ENCODE data around the gene GLRX5.

GLRX5 gene

GRCh38 chr14:95534299-95535225 lies at the start of gene GLRX5:
GLRX5 (plus strand) TSS chr14:95535050; CDS start chr14:95535090, 40 bp downstream.
- Histone ChIP-seq H3K4me1 (ENCODE audit: control insufficient read depth, insufficient read depth, low read length) (peaks cover 10% of the 10 kb centered on the region), H3K27me3 (ENCODE audit: control insufficient read depth, insufficient read depth, low read length) (no peaks in the 10 kb centered on the region), H3K9me3 (ENCODE audit: control insufficient read depth, insufficient read depth, low read length) (no peaks in the 10 kb centered on the region), H3K4me3 (ENCODE audit: low read depth, low read length) (peak within 1 kb of the TSS; percentile 89), H3K9ac (ENCODE audit: low read depth, low read length) (peak within 1 kb of the TSS; percentile 79), H3K36me3 (ENCODE audit: control insufficient read depth, insufficient read depth, low read length) (no peaks in the 10 kb centered on the region)

DNA sequence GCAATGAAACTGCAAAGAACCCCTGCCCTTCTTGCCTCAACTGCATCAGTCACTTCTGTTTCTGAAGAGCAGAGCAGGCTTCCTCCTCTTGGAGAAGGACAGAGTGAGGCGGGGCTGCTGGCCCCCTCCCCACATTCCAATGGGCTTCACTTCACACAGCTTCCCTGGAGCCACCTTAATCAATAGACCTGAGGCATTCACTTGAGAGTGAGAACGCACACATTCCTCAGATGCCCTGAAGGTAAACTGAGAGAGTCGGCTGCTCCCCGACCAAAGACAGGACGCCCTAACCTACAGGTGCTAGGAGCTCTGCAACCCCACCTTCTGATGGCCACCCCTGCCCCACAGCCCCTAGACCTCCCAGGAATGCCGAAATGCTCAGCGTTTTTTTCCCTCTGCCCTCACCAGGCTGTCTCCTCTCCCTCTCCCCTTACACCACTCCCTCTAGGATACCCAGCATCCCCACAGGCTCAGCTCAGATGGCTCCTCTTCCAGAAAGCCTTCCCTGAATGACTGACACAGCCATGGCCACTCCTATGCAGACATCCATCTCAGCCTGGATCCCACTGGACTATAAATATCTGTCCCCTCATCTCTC lies 49.5 kb upstream of the GLRX5 start:
- H3K9ac ChIP-seq (ENCODE audit: low read depth, low read length): no peak overlapping the region
- no peaks in the 10 kb centered on the region for H3K9me3 ChIP-seq (ENCODE audit: control insufficient read depth, insufficient read depth, low read length)
- no peak overlapping the region for H3K4me3 ChIP-seq (ENCODE audit: low read depth, low read length)
- H3K36me3 ChIP-seq (ENCODE audit: control insufficient read depth, insufficient read depth, low read length): no peaks in the 10 kb centered on the region
- H3K4me1 ChIP-seq (ENCODE audit: control insufficient read depth, insufficient read depth, low read length): peaks cover 7% of the 10 kb centered on the region
- no peaks in the 10 kb centered on the region for H3K27me3 ChIP-seq (ENCODE audit: control insufficient read depth, insufficient read depth, low read length)

DNA sequence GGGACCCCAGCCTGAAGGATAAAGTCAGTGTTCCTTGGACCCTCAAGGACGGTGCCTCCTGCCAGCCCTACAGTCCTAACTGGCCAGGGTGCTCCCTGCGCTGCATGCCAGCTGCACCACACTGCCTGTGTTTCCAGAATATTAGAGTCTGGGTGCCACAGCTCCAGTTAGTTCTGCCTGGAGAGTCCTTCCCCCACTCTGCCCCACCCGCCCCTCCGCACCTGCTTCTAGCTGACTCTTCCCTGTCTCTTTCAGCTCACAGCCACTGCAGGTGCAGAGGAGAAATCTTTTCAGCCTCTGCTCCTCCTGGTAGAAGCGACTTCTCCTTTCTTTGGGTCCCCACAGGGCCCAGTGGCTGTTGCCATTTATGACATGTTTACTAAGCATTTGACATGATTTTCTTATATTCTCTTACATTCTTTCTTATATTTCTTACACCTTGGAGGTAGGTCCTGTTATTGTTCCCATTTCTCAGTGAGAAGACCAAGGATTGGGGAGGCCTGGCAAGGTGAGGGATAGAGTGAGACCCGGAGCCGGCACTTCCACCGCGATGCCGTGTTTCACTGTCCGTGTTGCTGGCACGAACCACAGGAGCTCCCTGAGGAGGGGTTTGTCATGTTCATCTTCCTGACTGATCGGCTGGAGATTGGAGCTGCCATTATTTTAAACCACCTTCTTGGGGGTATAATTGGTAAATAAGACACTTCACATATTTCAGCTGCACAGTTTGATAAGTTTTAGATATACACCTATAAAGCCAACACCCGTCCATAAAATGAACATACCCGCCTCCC lies 47.8 kb upstream of the GLRX5 start:
- no peaks in the 10 kb centered on the region for H3K9me3 ChIP-seq (ENCODE audit: control insufficient read depth, insufficient read depth, low read length)
- H3K4me3 ChIP-seq (ENCODE audit: low read depth, low read length): no peak overlapping the region
- no peak overlapping the region for H3K9ac ChIP-seq (ENCODE audit: low read depth, low read length)
- H3K4me1 ChIP-seq (ENCODE audit: control insufficient read depth, insufficient read depth, low read length): peaks cover 4% of the 10 kb centered on the region
- H3K27me3 ChIP-seq (ENCODE audit: control insufficient read depth, insufficient read depth, low read length): no peaks in the 10 kb centered on the region
- H3K36me3 ChIP-seq (ENCODE audit: control insufficient read depth, insufficient read depth, low read length): no peaks in the 10 kb centered on the region

DNA sequence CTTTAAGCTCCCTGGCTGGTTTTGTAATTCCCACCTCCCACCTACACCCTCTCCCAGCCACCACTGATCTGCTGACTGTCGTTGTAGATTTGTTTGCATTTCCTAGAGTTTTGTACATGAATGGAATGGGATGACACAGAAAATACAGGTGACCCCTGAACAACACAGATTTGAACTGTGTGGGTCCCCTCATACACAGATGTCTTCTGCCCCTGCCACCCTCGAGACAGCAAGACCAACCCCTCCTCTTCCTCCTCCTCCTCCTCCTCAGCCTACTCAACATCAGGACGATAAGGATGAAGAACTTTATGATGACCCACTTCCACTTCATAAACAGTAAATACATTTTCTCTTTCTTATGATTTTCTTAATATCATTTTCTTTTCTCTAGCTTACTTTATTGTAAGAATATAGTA lies 47.2 kb upstream of the GLRX5 start:
- Histone ChIP-seq H3K9me3 (ENCODE audit: control insufficient read depth, insufficient read depth, low read length) (no peaks in the 10 kb centered on the region), H3K4me3 (ENCODE audit: low read depth, low read length) (no peak overlapping the region), H3K4me1 (ENCODE audit: control insufficient read depth, insufficient read depth, low read length) (peaks cover 4% of the 10 kb centered on the region), H3K27me3 (ENCODE audit: control insufficient read depth, insufficient read depth, low read length) (no peaks in the 10 kb centered on the region), H3K36me3 (ENCODE audit: control insufficient read depth, insufficient read depth, low read length) (no peaks in the 10 kb centered on the region), H3K9ac (ENCODE audit: low read depth, low read length) (no peak overlapping the region)

GRCh38 chr14:95488376-95489213 lies 46.3 kb upstream of the GLRX5 start:
- H3K4me1 ChIP-seq (ENCODE audit: control insufficient read depth, insufficient read depth, low read length): peaks cover 4% of the 10 kb centered on the region
- no peak overlapping the region for H3K9ac ChIP-seq (ENCODE audit: low read depth, low read length)
- no peaks in the 10 kb centered on the region for H3K9me3 ChIP-seq (ENCODE audit: control insufficient read depth, insufficient read depth, low read length)
- no peaks in the 10 kb centered on the region for H3K36me3 ChIP-seq (ENCODE audit: control insufficient read depth, insufficient read depth, low read length)
- H3K27me3 ChIP-seq (ENCODE audit: control insufficient read depth, insufficient read depth, low read length): no peaks in the 10 kb centered on the region
- H3K4me3 ChIP-seq (ENCODE audit: low read depth, low read length): no peak overlapping the region

- Histone ChIP-seq H3K4me3 (ENCODE audit: low read depth, low read length) (no peak overlapping the region), H3K4me1 (ENCODE audit: control insufficient read depth, insufficient read depth, low read length) (peaks cover 4% of the 10 kb centered on the region), H3K9ac (ENCODE audit: low read depth, low read length) (no peak overlapping the region), H3K36me3 (ENCODE audit: control insufficient read depth, insufficient read depth, low read length) (no peaks in the 10 kb centered on the region), H3K9me3 (ENCODE audit: control insufficient read depth, insufficient read depth, low read length) (no peaks in the 10 kb centered on the region), H3K27me3 (ENCODE audit: control insufficient read depth, insufficient read depth, low read length) (no peaks in the 10 kb centered on the region)
These were observed 45.4 kb upstream of the GLRX5 start for GRCh38 chr14:95489214-95490137.

- Histone ChIP-seq H3K9me3 (ENCODE audit: control insufficient read depth, insufficient read depth, low read length) (no peaks in the 10 kb centered on the region), H3K4me3 (ENCODE audit: low read depth, low read length) (no peak overlapping the region), H3K4me1 (ENCODE audit: control insufficient read depth, insufficient read depth, low read length) (peaks cover 3% of the 10 kb centered on the region), H3K27me3 (ENCODE audit: control insufficient read depth, insufficient read depth, low read length) (no peaks in the 10 kb centered on the region), H3K9ac (ENCODE audit: low read depth, low read length) (no peak overlapping the region), H3K36me3 (ENCODE audit: control insufficient read depth, insufficient read depth, low read length) (no peaks in the 10 kb centered on the region)
These were observed 44.7 kb upstream of the GLRX5 start for GRCh38 chr14:95490138-95490509.

DNA sequence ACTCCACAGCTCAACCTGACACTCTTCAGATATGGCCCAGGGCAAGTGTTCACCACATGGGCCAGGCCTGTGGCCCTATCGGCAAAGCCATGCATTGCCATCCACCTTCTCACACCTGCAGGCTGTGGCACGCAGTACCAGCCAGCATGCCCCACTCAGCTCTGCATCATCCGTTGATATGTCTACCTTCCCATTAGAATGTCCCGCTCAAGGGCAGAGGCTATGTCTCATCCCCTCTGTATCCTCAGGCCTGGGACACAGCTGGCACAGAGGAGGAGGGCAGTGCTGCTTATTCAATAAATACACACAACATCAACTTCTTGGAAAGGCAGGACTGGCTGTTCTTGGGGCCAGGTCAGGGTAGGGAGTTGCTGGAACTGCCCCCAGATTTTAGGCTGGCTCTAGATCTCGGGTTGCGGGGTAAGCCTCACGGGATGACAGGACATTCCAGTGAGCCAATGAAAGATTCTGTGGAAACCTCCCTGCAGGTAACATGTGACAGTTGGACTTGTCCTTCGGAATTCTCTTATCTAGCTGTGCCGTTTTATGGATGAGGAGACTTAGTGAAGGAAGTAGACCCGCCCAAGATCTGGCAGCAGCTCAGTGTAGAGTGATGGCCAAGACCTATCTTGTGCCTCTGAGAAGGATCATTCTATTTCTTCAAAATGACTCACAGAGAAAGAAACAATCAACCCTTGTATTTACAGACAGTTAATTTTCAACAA lies 44.0 kb upstream of the GLRX5 start:
- H3K9me3 ChIP-seq (ENCODE audit: control insufficient read depth, insufficient read depth, low read length): no peaks in the 10 kb centered on the region
- H3K9ac ChIP-seq (ENCODE audit: low read depth, low read length): no peak overlapping the region
- H3K4me1 ChIP-seq (ENCODE audit: control insufficient read depth, insufficient read depth, low read length): no peaks in the 10 kb centered on the region
- no peak overlapping the region for H3K4me3 ChIP-seq (ENCODE audit: low read depth, low read length)
- H3K27me3 ChIP-seq (ENCODE audit: control insufficient read depth, insufficient read depth, low read length): no peaks in the 10 kb centered on the region
- H3K36me3 ChIP-seq (ENCODE audit: control insufficient read depth, insufficient read depth, low read length): no peaks in the 10 kb centered on the region

GRCh38 chr14:95491936-95492608 lies 42.8 kb upstream of the GLRX5 start:
- H3K4me1 ChIP-seq (ENCODE audit: control insufficient read depth, insufficient read depth, low read length): no peaks in the 10 kb centered on the region
- no peak overlapping the region for H3K9ac ChIP-seq (ENCODE audit: low read depth, low read length)
- no peak overlapping the region for H3K4me3 ChIP-seq (ENCODE audit: low read depth, low read length)
- no peaks in the 10 kb centered on the region for H3K36me3 ChIP-seq (ENCODE audit: control insufficient read depth, insufficient read depth, low read length)
- H3K9me3 ChIP-seq (ENCODE audit: control insufficient read depth, insufficient read depth, low read length): no peaks in the 10 kb centered on the region
- no peaks in the 10 kb centered on the region for H3K27me3 ChIP-seq (ENCODE audit: control insufficient read depth, insufficient read depth, low read length)

GRCh38 chr14:95493503-95493902 lies 41.3 kb upstream of the GLRX5 start:
- Histone ChIP-seq H3K27me3 (ENCODE audit: control insufficient read depth, insufficient read depth, low read length) (no peaks in the 10 kb centered on the region), H3K9ac (ENCODE audit: low read depth, low read length) (no peak overlapping the region), H3K9me3 (ENCODE audit: control insufficient read depth, insufficient read depth, low read length) (no peaks in the 10 kb centered on the region), H3K4me3 (ENCODE audit: low read depth, low read length) (no peak overlapping the region), H3K4me1 (ENCODE audit: control insufficient read depth, insufficient read depth, low read length) (no peaks in the 10 kb centered on the region), H3K36me3 (ENCODE audit: control insufficient read depth, insufficient read depth, low read length) (no peaks in the 10 kb centered on the region)
